ENCODE results near the gene CASP6. TPM values are rescaled to one million over a fixed set of nuclear protein-coding genes. Genes with fewer than 3 reads are reported as not detected.

The CASP6 gene
- total RNA-seq, 1 donor from 2014 or later: 25.2 TPM

GRCh38 chr4:109690690-109691410 is 12.4 kb downstream of the CASP6 start:
- H3K4me1 Mint-ChIP-seq (ENCODE audit: low read depth, unreplicated experiment): no peaks in the 10 kb centered on the region
- peaks cover 15% of the 10 kb centered on the region for H3K36me3 Mint-ChIP-seq (ENCODE audit: low read depth, unreplicated experiment)
- H2AFZ ChIP-seq (ENCODE audit: low read depth, low read length): no peak overlapping the region
- no peaks in the 10 kb centered on the region for H4K20me1 ChIP-seq (ENCODE audit: insufficient read depth, low read length)
- H3K9me3 ChIP-seq (ENCODE audit: insufficient read depth, low read depth, low read length): no peaks in the 10 kb centered on the region
- H3K4me3 Mint-ChIP-seq (ENCODE audit: unreplicated experiment): no peak overlapping the region
- H3K9ac ChIP-seq (ENCODE audit: low read length): no peak overlapping the region
- no peak overlapping the region for H3K27ac ChIP-seq (ENCODE audit: low read depth, low read length)
- DNase-seq (ENCODE audit: low read depth): no peak
- H3K27ac Mint-ChIP-seq (ENCODE audit: unreplicated experiment): no peak overlapping the region
- H3K4me3 ChIP-seq (ENCODE audit: insufficient read depth, low read depth, low read length): no peak overlapping the region
- H3K4me1 ChIP-seq (ENCODE audit: insufficient read depth, low read length): no peaks in the 10 kb centered on the region
- H3K4me2 ChIP-seq (ENCODE audit: low read length): no peak overlapping the region
- H3K9me3 Mint-ChIP-seq (ENCODE audit: unreplicated experiment): no peaks in the 10 kb centered on the region
- H3K79me2 ChIP-seq (ENCODE audit: insufficient read depth, low read length): no peaks in the 10 kb centered on the region
- no peaks in the 10 kb centered on the region for H3K27me3 ChIP-seq (ENCODE audit: insufficient read depth, low read length)
- FAIRE-seq: no peak
- H3K27me3 Mint-ChIP-seq (ENCODE audit: low read depth, unreplicated experiment): no peaks in the 10 kb centered on the region
- no peak for TF ChIP-seq CTCF (IDR thresholded peaks at IDR 0.05; ENCODE audit: insufficient read depth, low read depth, low read length)
- peaks cover 22% of the 10 kb centered on the region for H3K36me3 ChIP-seq (ENCODE audit: insufficient read depth, low read length)

DNA sequence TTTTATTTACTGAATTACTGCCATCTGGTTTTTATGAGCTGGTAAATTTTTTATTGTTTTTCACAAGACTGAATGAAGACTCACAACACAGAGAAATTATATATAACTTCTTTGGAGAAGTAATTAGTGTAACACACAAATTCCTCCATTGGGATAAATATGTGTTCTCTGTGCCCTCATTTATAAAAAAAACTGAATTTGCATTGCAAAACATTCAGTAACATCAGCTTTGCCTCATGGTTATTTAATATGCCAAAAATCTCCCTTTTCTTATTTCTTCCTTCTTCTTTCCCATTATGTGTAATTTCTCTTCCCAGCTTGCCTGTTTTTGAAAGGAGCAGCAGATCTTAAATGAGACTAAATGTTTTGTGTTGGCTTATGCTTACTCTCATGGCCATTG is 18.5 kb downstream of the CASP6 start:
- Histone ChIP-seq H4K20me1 (ENCODE audit: insufficient read depth, low read length) (no peaks in the 10 kb centered on the region), H3K9me3 (ENCODE audit: insufficient read depth, low read depth, low read length) (no peaks in the 10 kb centered on the region), H3K27me3 (ENCODE audit: insufficient read depth, low read length) (no peaks in the 10 kb centered on the region), H3K4me1 (ENCODE audit: insufficient read depth, low read length) (no peaks in the 10 kb centered on the region), H3K9ac (ENCODE audit: low read length) (no peak overlapping the region), H2AFZ (ENCODE audit: low read depth, low read length) (no peak overlapping the region), H3K4me3 (ENCODE audit: insufficient read depth, low read depth, low read length) (no peak overlapping the region), H3K36me3 (ENCODE audit: insufficient read depth, low read length) (peaks cover 5% of the 10 kb centered on the region), H3K27ac (ENCODE audit: low read depth, low read length) (no peak overlapping the region), H3K4me2 (ENCODE audit: low read length) (no peak overlapping the region), H3K79me2 (ENCODE audit: insufficient read depth, low read length) (no peaks in the 10 kb centered on the region)
- Mint-ChIP-seq H3K4me3 (ENCODE audit: unreplicated experiment) (no peak overlapping the region), H3K27me3 (ENCODE audit: low read depth, unreplicated experiment) (no peaks in the 10 kb centered on the region), H3K27ac (ENCODE audit: unreplicated experiment) (no peak overlapping the region), H3K4me1 (ENCODE audit: low read depth, unreplicated experiment) (no peaks in the 10 kb centered on the region), H3K36me3 (ENCODE audit: low read depth, unreplicated experiment) (peaks cover 14% of the 10 kb centered on the region), H3K9me3 (ENCODE audit: unreplicated experiment) (no peaks in the 10 kb centered on the region)
- FAIRE-seq: no peak
- DNase-seq (ENCODE audit: low read depth): no peak
- TF ChIP-seq CTCF (IDR thresholded peaks at IDR 0.05; ENCODE audit: insufficient read depth, low read depth, low read length) (no peak), EZH2 (IDR thresholded peaks at IDR 0.05; ENCODE audit: insufficient read depth, low read length) (no peak)

- peaks cover 6% of the 10 kb centered on the region for H3K9me3 Mint-ChIP-seq (ENCODE audit: unreplicated experiment)
- H3K27me3 Mint-ChIP-seq (ENCODE audit: low read depth, unreplicated experiment): no peaks in the 10 kb centered on the region
- Histone ChIP-seq H2AFZ (ENCODE audit: low read depth, low read length) (no peak overlapping the region), H3K4me3 (ENCODE audit: insufficient read depth, low read depth, low read length) (no peak overlapping the region), H3K4me2 (ENCODE audit: low read length) (no peak overlapping the region), H3K4me1 (ENCODE audit: insufficient read depth, low read length) (no peaks in the 10 kb centered on the region), H4K20me1 (ENCODE audit: insufficient read depth, low read length) (no peaks in the 10 kb centered on the region), H3K27me3 (ENCODE audit: insufficient read depth, low read length) (no peaks in the 10 kb centered on the region), H3K9me3 (ENCODE audit: insufficient read depth, low read depth, low read length) (no peaks in the 10 kb centered on the region), H3K9ac (ENCODE audit: low read length) (no peak overlapping the region), H3K27ac (ENCODE audit: low read depth, low read length) (no peak overlapping the region), H3K79me2 (ENCODE audit: insufficient read depth, low read length) (no peaks in the 10 kb centered on the region), H3K36me3 (ENCODE audit: insufficient read depth, low read length) (peaks cover 5% of the 10 kb centered on the region)
- no peak for TF ChIP-seq EZH2 (IDR thresholded peaks at IDR 0.05; ENCODE audit: insufficient read depth, low read length)
- no peak for TF ChIP-seq CTCF (IDR thresholded peaks at IDR 0.05; ENCODE audit: insufficient read depth, low read depth, low read length)
- H3K4me1 Mint-ChIP-seq (ENCODE audit: low read depth, unreplicated experiment): no peaks in the 10 kb centered on the region
- H3K27ac Mint-ChIP-seq (ENCODE audit: unreplicated experiment): no peak overlapping the region
- FAIRE-seq: no peak
- DNase-seq (ENCODE audit: low read depth): no peak
- peaks cover 16% of the 10 kb centered on the region for H3K36me3 Mint-ChIP-seq (ENCODE audit: low read depth, unreplicated experiment)
- no peak overlapping the region for H3K4me3 Mint-ChIP-seq (ENCODE audit: unreplicated experiment)
Measured at GRCh38 chr4:109683621-109684253, 19.5 kb downstream of the CASP6 start.

Data from astrocyte (in vitro differentiated cells and primary cell).